Stimulated activated CD4-positive, alpha-beta T cell treated with anti-CD3 and anti-CD28 coated beads, Interleukin-12 subunit alpha, Interleukin-12 subunit beta, amount 100 ng/mL, for 24 hours (primary cell): ENCODE data around the gene DUSP8.

ENCODE experiments used
- DNase-seq, 2 experiments: peaks; one replicate each; pipeline ENCODE4 v3.0.0-alpha.2; 2020; ENCODE audit warnings: low read depth in 2 of 2

Gene DUSP8

DNA sequence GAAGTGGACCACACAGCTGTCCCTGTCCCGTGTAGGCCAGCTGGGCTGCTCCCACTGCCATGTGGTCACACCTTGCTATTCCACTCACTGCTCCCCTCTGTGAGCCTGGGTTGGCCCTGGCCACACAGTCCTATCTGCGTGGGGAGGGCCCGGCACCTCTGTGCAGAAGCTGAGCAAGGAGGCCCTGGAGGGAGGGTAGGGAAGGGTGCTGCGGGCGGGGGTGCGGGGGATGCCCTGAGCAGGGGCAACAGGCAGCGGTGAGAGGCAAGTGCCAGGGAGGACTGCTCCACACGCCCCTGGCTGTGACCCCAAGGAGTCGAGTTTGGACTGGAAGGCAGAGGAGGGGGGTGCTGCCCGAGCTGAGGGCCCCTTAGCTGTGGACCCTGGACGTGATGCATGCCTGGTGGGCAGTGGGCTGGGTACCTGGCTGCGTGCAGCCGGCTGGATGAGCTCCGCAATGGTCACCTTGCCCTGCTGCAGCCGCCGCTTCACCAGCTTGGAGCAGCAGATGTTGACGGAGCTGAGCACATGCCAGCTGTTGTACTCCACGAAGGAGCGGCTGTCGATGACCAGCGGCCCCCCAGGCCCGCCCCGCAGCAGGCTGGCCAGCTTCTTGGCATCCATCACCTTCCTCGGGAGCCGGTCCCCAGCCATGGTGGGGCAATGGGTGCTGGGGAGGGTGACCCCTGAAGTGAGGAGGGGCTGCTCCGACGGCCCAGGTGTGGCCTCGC lies 6.7 kb downstream of the DUSP8 start:
- DNase-seq: no peak

DNA sequence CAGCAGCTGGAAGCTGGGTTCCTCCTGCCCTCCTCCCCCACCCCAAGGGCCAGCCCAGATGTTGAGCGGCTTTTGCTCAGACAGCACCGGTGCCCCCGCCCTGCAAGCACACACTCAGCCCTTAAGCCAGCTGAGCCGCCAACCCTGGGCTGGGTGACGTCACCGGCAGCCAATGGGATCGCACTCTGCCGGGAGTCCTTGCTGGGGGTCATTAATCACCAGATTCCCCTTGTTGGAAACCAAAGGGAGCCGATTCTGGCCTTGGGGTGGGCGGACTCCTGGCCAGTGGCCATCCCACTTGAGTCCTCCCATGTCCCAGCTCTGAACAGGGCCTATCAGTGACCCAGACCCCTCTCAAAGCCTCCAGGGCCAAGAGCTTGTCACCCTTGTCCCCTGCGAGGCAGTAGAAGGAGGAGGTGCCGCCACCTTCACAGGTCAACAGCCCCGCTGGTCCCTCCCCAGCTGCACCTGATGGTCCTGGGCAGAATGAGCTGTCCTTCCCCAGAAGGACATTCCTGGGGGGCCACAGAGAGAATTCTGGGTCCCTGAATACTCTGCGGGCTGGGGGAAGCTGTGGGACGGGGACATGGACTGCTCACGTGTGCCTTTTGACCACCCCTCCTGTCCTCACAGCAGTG lies 7.4 kb downstream of the DUSP8 start:
- no peak for DNase-seq

DNA sequence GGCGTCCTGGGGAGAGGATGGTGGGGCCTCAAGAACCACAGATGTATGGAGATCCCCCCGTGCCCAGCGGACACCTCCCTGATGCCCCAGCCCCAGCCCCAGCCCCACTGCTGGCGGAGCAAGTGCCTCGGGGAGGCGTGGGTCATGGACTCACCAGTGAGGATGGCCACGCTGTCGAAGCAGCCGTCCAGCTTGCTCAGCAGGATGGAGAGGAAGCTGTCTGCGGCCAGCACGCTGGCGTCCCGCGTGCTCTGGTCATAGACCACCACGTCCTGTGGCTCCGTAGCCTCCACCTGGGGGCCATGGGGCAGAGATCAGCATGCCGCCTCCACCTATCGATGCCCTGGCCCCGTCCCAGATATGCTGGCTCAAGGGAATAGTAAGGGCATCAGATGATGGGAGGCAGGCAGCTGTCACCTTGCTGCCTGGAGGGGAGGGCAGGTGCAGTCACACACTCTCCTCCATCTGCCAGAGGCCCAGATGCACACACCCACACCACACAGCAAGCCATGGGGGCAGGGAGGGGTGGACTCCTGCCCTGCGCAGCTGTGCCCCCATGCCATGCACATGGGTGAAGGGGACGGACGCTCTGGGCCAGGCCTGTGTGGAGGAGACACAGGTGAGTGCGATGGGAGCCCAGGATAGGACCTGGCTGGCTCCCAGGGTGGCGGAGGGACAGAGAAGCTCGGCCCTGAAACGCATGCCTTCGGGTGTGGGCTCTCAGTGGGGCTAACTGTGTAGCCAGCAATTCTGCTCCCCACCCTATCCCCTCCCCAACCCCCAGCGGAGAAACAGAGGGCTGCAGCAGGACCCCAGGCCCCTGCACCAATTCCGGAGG lies 8.2 kb downstream of the DUSP8 start:
- no peak for DNase-seq

DNA sequence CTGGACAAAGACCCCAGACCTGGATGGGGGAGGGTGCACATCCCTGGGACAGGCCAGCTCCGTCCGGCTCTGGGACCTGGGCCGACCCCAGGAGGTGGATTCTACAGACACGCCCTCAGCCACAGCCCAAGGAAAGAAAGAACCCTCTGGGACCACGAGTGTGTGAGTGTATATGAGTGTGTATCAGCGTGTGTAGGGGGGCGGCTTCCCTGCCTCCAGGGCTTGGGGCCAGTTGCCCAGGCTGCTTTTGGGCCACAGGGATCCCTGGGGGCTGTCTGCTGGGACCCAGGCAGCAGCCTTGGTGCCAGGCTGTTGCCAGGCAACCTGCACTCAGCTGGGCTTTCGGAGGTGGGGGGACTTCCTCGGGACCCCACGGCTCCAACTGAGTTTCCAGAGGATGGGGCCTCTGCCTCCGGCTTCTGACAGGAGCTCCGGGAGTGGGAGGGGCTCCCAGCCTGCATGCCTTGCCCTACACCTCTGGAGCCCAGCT lies 8.9 kb downstream of the DUSP8 start:
- no peak for DNase-seq

DNA sequence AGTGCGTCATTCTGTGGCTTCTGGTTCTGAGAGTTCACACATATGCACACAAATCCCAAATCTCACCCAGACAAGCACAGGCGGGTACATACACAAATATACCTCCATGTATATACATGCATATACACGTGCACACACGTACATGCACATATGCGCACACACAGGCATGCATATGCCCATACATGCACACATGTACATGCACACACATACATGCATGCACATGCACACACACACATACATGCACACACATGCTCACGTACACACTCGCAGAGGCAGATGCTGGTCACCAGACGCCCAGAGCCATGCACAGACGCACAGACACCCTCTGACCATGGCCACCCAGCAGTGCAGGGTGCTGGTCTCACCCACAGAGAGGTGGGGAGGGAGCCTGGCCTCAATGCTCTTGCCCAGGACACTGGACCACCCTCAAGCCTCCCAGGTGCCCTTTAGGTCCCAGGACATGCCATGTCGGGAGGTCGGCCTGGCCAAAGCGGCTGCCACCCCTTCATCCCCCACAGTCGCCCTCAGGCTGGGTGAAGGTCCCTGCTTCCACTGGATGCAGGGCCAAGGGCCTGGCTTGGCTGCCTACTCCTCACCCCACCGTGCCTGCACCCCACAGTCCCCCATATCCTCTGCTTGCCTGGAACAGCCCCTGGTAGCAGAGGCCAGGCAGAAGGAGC lies 9.5 kb downstream of the DUSP8 start:
- no peak for DNase-seq

DNA sequence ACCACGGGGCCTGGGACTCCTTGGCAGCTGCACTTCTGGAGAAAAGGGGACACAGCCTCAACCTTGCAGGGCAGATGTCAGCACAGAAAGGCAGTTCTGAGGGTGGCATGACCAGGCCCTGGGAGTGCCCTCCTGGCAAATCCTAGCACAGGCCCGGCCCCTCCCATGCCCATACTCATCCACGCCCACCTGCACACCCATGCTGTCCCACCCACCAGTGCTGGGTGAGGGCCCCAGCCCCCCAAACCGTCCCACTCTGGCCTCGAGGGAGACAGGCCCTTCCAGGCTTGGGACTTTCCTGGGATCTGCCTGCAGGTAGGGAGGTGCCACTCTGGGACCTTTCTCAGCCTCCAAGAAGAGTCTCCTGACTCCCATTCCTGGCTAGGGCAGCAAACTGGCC lies 10.1 kb downstream of the DUSP8 start:
- DNase-seq: no peak

DNA sequence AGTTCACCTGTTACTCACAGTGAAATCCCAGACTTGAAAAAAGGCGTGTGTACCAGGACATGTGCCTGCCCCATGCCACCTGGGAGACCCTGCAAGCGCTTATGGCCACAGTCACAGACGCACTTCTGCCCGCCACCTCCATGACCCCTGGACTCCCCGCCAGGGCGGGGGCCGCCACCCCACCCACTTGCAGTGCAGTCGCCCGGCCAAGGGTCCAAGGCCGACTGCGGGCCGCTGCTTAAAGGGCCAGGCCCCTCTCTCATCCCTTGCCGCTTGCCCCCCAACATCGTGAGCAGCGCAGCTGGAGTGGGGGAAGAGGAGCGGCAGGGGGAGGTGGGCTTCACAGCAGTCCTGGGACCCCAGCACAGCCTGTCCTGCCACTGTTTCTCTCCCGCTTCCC lies 10.8 kb downstream of the DUSP8 start:
- no peak for DNase-seq

DNA sequence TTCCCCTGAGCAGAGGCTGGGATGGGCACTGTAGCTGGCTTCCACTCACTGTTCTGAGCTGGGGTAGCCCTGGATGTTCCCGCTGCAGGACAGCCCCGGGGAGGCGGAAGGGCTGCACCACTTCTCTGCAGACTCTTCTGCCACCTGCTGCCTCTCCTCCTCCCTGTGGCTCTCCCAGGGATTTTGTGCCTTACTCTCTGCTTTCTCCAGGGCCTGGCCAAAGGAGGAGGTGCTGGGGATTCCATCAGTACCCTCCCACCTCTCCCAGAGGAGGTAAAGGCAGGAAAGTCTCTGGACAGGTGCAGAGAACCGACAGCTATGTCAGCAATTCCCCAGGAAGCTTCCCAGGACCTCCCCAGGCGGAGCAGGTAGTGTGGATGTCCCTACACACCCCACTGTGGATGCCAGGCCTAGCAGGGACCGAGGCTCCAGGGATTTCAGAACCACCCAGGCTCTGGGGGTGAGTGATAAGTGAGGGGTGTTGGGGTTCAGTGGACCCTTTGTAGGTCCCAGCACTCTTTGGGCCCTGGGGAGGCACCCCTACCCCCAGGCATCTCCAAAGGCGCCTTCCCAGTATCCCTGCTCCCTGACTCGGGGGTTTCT lies 11.3 kb downstream of the DUSP8 start:
- no peak for DNase-seq

DNA sequence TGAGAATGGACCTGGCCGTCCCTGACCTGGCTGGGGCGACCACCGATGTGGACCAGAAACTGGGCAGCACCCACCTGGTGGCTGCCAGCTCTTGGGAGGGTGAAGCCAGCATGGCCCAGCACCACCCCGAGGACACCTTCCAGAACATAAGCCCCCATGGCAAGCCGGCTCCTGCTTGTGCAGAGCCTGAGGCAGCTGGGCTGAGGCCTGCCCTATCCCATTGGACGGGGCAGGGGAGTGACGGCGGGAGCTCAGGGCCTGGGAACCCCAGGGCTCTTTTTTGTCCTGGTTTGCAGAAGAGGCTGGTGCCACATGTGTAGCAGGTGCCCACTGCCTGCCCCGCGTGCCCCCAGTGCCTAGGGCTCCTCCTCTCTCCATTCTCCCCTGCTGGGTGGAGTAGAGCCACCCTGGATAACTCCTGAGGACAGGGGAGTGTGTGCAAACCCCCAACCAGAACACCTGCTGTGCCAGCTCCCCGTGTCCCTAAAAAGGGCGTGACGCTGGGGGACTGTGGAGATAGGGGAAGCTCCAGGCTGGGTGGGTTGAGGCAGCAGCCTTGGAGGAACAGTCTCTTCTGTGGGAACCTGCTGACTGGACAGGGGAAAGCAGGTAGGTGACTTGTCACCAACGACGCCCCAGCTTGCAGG lies 11.9 kb downstream of the DUSP8 start:
- DNase-seq: no peak

DNA sequence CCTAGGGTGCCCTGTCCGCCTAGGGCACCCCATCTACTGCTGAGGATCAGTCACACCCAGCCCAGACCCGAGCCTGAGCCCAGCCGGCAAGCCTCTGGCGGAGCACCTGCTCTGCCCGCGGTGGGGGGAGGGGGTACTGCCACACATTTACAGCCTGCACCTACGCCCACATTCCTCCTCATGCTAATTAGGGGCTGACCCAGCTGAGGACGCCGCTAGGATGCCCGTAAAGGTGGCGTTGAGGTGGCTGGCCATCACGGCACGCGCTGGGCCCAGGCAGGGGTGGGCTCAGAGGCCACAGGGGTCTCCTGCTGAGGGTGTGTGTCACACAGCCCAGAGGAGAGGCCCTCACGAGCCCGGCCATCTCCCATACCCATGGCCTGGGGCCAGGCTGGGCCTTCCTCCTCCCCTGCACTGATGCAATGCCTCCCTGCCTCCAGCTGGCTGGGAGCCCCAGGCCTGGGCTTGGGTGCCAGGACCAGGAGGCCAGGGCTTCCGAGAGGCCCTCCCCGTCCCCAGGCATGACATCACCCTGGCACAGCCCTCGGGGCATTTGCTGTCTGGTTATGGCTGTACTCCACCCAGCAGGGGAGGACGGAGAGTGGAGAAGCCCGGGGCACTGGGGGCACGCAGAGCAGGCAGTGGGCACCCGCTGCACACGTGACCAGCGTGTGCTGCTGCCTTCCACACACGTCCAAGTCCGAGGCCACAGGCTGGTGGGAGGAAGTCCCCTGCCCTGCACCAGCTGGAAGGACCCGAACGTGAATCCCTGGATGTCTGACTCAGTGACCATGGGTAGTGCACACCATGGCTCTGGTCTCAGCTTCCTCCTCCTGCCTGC lies 12.7 kb downstream of the DUSP8 start:
- DNase-seq: no peak

DNA sequence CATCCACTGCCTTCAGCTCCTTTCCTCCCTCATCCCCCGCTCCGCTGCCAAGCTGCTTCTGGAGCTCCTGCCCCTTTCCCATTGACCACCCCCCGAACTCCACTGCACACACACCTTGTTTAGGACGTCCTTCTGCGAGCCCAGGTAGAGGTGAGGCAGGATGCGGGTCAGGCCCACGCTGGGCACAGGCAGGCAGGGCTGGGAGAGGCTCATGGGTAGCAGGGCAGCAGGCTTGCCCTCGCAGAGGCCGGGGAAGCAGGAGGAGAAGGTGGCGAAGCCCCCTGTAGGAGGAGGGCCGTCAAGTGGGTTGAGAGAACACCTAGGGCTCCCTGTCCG lies 13.3 kb downstream of the DUSP8 start:
- DNase-seq: no peak

DNA sequence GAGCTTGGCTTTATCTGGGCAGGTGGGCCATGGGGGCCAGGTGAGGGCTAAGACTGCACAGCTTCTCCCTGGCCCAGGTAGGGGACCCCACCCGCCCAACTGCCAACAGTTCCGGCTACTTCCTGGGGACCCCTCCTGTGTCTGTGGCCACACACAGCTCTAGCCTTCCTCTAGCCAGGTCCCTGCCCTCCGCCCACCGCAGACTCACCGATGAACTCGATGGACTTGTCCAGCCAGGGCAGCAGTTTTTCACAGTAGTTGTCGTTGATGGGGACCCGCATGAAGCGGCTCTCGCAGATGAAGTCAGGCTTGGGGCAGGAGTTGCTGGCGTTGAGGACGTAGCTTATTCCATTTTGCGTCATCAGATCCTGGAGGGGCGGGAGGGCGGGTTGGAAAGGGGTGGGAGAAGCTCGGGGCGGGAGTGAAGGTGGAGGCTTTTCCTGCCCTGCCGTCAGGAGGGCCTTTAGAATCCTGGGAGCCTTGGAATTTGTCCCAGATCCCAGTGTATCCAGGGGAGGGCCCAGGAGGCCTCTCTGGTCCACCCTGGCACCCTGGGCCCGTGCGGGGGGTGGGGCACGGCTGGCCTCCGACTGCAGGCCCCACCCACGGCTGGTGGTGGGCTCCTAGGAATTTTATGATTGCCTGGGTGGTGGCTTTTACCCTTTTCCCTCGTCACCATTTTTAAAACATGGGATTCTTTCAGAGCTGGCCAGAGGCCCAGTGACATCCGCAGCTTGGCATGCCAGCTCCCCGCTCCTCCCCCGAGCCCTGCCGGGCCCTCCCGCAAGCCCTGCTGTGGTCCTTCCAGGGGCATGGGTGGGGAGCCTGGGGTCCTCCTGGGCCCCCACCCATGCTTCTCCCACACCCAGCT lies 13.9 kb downstream of the DUSP8 start:
- no peak for DNase-seq

DNA sequence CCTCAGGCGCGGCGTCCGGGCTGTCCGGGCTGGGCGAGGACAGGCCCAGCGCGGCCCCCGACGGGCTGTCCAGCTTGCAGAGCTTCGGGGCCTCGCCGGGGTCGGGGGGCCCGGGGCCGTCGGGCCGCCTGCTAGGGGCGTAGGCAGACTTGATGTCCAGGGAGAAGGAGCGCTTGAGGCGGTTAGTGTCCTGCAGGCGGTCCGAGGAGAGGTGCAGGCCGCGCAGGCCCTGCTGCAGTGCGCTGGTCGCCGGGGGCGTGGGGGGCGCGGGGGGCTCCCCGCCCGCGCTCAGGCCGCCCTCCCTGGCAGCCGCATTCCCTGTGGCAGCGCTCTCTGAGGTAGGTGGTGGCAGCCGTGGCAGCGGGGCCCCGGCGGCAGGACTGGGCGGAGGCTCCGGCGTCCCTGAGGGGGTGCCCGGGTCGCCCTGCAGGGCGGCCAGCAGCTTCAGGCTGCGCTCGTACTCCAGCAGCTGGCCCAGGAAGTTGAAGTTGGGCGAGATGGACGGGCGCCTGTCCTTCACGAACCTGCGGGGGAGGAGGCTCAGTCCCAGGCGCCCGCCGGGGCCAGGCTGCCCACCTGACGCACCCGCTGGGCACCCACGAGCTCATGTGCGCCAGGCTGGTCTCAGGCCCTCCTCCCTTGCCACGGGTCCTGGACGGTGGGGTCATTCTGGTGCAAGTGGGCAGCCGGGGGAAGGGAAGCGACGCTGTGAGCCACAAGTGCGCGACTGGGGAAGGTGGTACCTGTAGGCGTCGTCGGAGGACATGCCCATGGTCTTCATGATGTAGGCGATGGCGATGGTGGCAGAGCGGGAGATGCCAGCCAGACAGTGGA lies 14.8 kb downstream of the DUSP8 start:
- DNase-seq: no peak

DNA sequence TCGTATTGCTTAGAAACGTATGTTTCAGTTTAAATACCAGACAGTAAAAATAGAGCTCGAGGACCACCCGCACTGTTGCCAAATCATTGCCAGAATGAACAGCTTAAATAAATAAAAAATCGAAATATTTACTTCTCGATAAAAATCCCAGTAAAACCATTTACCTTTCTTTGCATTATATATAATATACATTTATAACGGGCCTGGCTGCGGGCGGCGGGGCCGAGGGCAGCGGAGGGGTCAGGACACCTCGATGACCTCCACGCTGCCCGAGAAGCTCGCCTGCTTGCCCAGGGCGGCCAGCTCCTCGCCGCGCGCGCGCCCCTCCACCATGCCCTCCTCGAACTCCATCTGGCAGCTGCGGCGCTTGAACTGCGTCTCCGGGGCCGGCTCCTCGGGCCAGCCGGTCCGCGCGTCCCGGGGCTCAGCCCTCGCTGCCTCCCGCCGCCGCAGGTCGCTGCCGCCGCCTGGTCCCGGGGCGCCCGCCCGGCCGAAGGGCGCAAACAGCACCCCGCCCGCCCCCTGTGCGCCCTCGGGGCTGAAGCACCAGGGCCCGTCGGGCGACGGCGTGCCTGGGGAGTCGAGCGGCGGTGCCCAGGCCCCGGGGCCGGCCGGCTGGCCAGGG lies 15.7 kb downstream of the DUSP8 start:
- DNase-seq: no peak

DNA sequence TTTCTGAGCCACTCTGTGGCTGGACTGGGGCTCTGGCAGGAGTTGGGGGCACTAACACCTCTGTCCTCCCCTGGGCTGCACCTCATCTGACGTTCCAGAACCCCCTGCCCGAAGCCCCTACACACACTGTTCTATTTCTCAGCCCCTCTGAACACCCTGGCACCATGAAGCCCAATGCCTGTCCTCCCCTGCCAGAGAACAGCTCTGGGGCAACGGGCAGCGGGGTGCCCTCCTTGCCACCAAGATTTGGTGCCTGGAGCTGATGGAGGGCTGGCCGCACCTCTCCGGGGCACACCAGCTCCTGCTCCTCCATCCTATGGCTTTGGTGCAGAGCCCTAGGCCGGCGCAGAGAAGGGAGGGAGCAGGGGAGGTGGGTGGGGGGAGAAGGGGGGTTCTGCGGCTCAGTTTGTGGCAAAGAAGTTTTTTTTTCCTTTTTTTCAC lies 16.3 kb downstream of the DUSP8 start:
- no peak for DNase-seq

DNA sequence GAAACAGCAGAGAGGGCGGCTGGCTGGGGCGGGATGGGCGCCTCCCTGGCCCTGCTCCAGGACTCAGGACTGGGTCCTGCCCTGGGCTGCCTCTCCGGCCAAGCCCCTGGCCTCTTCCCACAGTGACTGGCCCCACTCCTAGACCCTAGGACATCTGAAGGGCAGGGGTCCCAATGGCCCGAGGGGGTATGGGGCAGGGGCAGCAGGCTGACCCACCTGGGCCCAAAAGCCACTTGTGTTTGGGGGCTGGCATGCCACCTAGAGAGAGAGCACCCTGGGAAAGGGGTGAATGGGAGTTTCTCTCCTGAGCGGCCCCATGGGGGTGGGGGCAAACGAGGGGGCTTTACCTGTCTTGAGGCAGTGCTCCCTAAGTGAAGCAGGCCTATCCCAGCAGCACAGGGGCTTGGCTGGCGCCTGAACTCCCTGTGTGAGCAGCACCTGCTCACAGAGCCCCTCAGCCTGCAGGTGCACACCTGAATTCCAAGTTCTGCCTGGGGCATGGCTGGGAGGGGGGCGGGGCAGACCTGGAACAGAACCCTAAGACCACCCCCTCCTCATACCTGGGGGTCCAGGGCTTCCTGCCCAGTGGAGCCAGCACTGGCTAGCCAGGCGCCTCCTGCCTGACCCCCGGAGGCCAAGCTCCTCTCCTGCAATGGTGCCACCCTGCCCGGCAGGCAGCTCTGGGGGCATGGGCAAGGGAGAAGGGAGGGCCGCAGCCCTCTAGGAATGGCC lies 16.9 kb downstream of the DUSP8 start:
- no peak for DNase-seq
